GM23338 (cell line): ENCODE data around the gene ANTXR1. TPM values are rescaled to one million over a fixed set of nuclear protein-coding genes. Genes with fewer than 3 reads are reported as not detected.

ENCODE experiments used
- CREB1 ChIP-seq: fragments of 250-450 bp; sonication (Bioruptor Pico); IDR thresholded peaks from 2 replicates; pipeline ENCODE4 v1.5.0; 2020; ENCODE audit warnings: low read depth, mild to moderate bottlenecking, moderate library complexity
- EZH2 ChIP-seq: fragments of 200-600 bp; sonication (generic); IDR thresholded peaks from one replicate; pipeline ENCODE4 v1.8.0; 2017; ENCODE audit warnings: antibody characterized with exemption, mild to moderate bottlenecking, low read depth; ENCODE audit not compliant: unreplicated experiment
- EZH2phosphoT487 ChIP-seq: fragments of 200-600 bp; sonication (generic); IDR thresholded peaks from one replicate; pipeline ENCODE4 v1.8.1; 2018; ENCODE audit warnings: antibody characterized with exemption; ENCODE audit not compliant: unreplicated experiment
- JUNB ChIP-seq: IDR thresholded peaks from one replicate; pipeline ENCODE4 v1.6.1; 2016; ENCODE audit warnings: antibody characterized with exemption; ENCODE audit not compliant: unreplicated experiment
- NANOG ChIP-seq: IDR thresholded peaks from 2 replicates; pipeline ENCODE4 v1.6.1; 2016; ENCODE audit warnings: antibody characterized with exemption, borderline replicate concordance
- POLR2AphosphoS5 ChIP-seq: IDR thresholded peaks from 2 replicates; pipeline ENCODE4 v1.6.1; 2016; ENCODE audit warnings: antibody characterized with exemption, low read depth
- STAT1 ChIP-seq: IDR thresholded peaks from one replicate; pipeline ENCODE4 v1.6.1; 2016; ENCODE audit warnings: antibody characterized with exemption; ENCODE audit not compliant: unreplicated experiment
- ZNF114 ChIP-seq: fragments of 250-450 bp; sonication (Bioruptor Pico); IDR thresholded peaks from 2 replicates; pipeline ENCODE4 v1.5.0; 2020; ENCODE audit warnings: mild to moderate bottlenecking, moderate library complexity
- polyA plus RNA-seq: library from polyadenylated mRNA; unstranded; fragments of >200 nt; fragmentation: Nextera tagmentation; extraction: Ambion mirVana; gene quantifications from 2 replicates; pipeline ENCODE4 v1.2.1, GENCODE V29; 2016
- total RNA-seq: library from RNA; depleted of rRNA; stranded (reverse); fragments of >200 nt; shearing (Covaris generic); gene quantifications from 2 replicates; pipeline ENCODE4 v1.2.3, GENCODE V29; 2014
- TF ChIP-seq, protein P1 (sequence below): fragments of 250-450 bp; sonication (Bioruptor Pico); IDR thresholded peaks from 2 replicates; pipeline ENCODE4 v1.5.0; 2020; ENCODE audit warnings: mild to moderate bottlenecking, moderate library complexity
- TF ChIP-seq, protein P2 (sequence below), 2 experiments: fragments of 200-600 bp in 1 of 2; sonication (generic) in 1 of 2; conservative IDR thresholded peaks; 2 replicates each; pipeline versions ENCODE4 v1.5.1 to v1.6.1; 2016 to 2017; ENCODE audit warnings: antibody characterized with exemption in 2 of 2, low read depth in 2 of 2, mild to moderate bottlenecking in 2 of 2, moderate library complexity in 1 of 2
- TF ChIP-seq, protein P3 (sequence below): IDR thresholded peaks from 2 replicates; pipeline ENCODE4 v1.6.1; 2016; ENCODE audit warnings: antibody characterized with exemption

The ANTXR1 gene
- total and polyA plus RNA-seq, 2 experiments from 2014 or later: 16.1 to 23.1 TPM

DNA sequence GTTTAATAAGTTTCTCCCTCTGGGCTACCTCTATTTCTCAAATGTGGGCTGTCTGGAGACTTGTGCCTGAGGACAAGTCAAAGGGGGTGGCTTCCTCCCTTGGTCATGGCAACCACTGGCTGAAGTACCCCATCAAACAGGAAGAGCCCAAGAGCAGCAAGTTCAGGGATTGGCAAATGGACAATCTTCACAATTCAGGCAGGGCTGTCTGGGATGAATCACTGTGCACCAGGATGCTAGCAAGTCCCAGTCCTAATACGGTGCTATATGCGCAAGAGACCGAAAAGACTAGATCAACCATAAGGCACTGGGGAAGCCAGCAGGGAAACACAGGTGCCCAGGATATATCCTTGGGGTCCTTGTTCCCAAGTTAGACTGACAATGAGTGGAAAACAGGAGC lies 75.5 kb downstream of the ANTXR1 start (continued):
- TF ChIP-seq, protein P1, sequence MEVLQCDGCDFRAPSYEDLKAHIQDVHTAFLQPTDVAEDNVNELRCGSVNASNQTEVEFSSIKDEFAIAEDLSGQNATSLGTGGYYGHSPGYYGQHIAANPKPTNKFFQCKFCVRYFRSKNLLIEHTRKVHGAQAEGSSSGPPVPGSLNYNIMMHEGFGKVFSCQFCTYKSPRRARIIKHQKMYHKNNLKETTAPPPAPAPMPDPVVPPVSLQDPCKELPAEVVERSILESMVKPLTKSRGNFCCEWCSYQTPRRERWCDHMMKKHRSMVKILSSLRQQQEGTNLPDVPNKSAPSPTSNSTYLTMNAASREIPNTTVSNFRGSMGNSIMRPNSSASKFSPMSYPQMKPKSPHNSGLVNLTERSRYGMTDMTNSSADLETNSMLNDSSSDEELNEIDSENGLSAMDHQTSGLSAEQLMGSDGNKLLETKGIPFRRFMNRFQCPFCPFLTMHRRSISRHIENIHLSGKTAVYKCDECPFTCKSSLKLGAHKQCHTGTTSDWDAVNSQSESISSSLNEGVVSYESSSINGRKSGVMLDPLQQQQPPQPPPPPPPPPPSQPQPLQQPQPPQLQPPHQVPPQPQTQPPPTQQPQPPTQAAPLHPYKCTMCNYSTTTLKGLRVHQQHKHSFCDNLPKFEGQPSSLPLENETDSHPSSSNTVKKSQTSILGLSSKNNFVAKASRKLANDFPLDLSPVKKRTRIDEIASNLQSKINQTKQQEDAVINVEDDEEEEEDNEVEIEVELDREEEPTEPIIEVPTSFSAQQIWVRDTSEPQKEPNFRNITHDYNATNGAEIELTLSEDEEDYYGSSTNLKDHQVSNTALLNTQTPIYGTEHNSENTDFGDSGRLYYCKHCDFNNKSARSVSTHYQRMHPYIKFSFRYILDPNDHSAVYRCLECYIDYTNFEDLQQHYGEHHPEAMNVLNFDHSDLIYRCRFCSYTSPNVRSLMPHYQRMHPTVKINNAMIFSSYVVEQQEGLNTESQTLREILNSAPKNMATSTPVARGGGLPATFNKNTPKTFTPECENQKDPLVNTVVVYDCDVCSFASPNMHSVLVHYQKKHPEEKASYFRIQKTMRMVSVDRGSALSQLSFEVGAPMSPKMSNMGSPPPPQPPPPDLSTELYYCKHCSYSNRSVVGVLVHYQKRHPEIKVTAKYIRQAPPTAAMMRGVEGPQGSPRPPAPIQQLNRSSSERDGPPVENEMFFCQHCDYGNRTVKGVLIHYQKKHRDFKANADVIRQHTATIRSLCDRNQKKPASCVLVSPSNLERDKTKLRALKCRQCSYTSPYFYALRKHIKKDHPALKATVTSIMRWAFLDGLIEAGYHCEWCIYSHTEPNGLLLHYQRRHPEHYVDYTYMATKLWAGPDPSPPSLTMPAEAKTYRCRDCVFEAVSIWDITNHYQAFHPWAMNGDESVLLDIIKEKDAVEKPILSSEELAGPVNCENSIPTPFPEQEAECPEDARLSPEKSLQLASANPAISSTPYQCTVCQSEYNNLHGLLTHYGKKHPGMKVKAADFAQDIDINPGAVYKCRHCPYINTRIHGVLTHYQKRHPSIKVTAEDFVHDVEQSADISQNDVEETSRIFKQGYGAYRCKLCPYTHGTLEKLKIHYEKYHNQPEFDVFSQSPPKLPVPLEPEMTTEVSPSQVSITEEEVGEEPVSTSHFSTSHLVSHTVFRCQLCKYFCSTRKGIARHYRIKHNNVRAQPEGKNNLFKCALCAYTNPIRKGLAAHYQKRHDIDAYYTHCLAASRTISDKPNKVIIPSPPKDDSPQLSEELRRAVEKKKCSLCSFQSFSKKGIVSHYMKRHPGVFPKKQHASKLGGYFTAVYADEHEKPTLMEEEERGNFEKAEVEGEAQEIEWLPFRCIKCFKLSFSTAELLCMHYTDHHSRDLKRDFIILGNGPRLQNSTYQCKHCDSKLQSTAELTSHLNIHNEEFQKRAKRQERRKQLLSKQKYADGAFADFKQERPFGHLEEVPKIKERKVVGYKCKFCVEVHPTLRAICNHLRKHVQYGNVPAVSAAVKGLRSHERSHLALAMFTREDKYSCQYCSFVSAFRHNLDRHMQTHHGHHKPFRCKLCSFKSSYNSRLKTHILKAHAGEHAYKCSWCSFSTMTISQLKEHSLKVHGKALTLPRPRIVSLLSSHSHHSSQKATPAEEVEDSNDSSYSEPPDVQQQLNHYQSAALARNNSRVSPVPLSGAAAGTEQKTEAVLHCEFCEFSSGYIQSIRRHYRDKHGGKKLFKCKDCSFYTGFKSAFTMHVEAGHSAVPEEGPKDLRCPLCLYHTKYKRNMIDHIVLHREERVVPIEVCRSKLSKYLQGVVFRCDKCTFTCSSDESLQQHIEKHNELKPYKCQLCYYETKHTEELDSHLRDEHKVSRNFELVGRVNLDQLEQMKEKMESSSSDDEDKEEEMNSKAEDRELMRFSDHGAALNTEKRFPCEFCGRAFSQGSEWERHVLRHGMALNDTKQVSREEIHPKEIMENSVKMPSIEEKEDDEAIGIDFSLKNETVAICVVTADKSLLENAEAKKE (CRISPR knock-in tag): no peak
- TF ChIP-seq STAT1 (no peak), NANOG (no peak), ZNF114 (CRISPR knock-in tag) (no peak), POLR2AphosphoS5 (no peak), EZH2phosphoT487 (no peak), EZH2 (no peak), JUNB (no peak), CREB1 (no peak)
- TF ChIP-seq, protein P2, sequence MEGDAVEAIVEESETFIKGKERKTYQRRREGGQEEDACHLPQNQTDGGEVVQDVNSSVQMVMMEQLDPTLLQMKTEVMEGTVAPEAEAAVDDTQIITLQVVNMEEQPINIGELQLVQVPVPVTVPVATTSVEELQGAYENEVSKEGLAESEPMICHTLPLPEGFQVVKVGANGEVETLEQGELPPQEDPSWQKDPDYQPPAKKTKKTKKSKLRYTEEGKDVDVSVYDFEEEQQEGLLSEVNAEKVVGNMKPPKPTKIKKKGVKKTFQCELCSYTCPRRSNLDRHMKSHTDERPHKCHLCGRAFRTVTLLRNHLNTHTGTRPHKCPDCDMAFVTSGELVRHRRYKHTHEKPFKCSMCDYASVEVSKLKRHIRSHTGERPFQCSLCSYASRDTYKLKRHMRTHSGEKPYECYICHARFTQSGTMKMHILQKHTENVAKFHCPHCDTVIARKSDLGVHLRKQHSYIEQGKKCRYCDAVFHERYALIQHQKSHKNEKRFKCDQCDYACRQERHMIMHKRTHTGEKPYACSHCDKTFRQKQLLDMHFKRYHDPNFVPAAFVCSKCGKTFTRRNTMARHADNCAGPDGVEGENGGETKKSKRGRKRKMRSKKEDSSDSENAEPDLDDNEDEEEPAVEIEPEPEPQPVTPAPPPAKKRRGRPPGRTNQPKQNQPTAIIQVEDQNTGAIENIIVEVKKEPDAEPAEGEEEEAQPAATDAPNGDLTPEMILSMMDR (conservative IDR thresholded peaks at IDR 0.05; ENCODE audit: low read depth in 2 of 2): no peak
- TF ChIP-seq, protein P3, sequence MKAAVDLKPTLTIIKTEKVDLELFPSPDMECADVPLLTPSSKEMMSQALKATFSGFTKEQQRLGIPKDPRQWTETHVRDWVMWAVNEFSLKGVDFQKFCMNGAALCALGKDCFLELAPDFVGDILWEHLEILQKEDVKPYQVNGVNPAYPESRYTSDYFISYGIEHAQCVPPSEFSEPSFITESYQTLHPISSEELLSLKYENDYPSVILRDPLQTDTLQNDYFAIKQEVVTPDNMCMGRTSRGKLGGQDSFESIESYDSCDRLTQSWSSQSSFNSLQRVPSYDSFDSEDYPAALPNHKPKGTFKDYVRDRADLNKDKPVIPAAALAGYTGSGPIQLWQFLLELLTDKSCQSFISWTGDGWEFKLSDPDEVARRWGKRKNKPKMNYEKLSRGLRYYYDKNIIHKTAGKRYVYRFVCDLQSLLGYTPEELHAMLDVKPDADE: no peak
